A549 (cell line): Measurements from ENCODE around the gene NECAB3. TPM values are rescaled to one million over a fixed set of nuclear protein-coding genes. Genes with fewer than 3 reads are reported as not detected.

Source experiments
- ATAC-seq, 2 experiments: fragments of 200-7000 bp in 1 of 2; fragments of >200 bp in 1 of 2; cut with Nextera tagmentation in 1 of 2; cut with Tn5 transposase in 1 of 2; 3 replicates each; pipeline versions ENCODE4 v1.8.0 to v1.9.1; 2018 to 2020; ENCODE audit warnings: mild to moderate bottlenecking in 1 of 2, moderate library complexity in 1 of 2
- CTCF ChIA-PET: fragments of 300-600 bp; sonication (Branson Sonifier 250); formaldehyde crosslinking; extraction: SDS; loops from one replicate; lab custom pipeline; 2021; ENCODE audit warnings: antibody characterized with exemption, inconsistent platforms; lab: Yijun Ruan, JAX
- POLR2A ChIA-PET: fragments of 350-600 bp; formaldehyde crosslinking; extraction: SDS; loops from one replicate; lab custom pipeline; 2021; ENCODE audit warnings: antibody characterized with exemption, inconsistent platforms; lab: Yijun Ruan, JAX
- DNase-seq, 2 experiments: peaks; one replicate each; pipeline versions ENCODE4 v3.0.0 to v3.0.0-alpha.2; 2011 to 2016; ENCODE audit warnings: low read depth in 1 of 2, low spot score in 1 of 2
- FAIRE-seq: peaks from 2 replicates; lab custom pipeline; 2011; peaks lifted over from hg19 to GRCh38; lab: Jason Lieb, UNC
- H3K27ac ChIP-seq, 2 experiments: fragments of >200 bp; sonication (Bioruptor Twin); formaldehyde crosslinking; 3 replicates each; pipeline ENCODE4 v1.5.1; 2016 to 2017
- H3K4me1 ChIP-seq: fragments of >200 bp; sonication (Bioruptor Twin); formaldehyde crosslinking; 3 replicates; pipeline ENCODE4 v1.6.1; 2016
- H3K4me2 ChIP-seq: fragments of >200 bp; sonication (Bioruptor Twin); formaldehyde crosslinking; 3 replicates; pipeline ENCODE4 v1.6.1; 2016
- H3K4me3 ChIP-seq: fragments of >200 bp; sonication (Bioruptor Twin); formaldehyde crosslinking; 3 replicates; pipeline ENCODE4 v1.5.1; 2016
- H3K9me3 ChIP-seq: fragments of >200 bp; sonication (Bioruptor Twin); formaldehyde crosslinking; 3 replicates; pipeline ENCODE4 v1.6.1; 2016
- CEBPB ChIP-seq, 2 experiments: fragments of >200 bp in 1 of 2; sonication (Bioruptor Twin) in 1 of 2; formaldehyde crosslinking in 1 of 2; IDR thresholded peaks; 2 replicates each; pipeline ENCODE4 v1.6.1; 2012 to 2016
- EHMT2 ChIP-seq: fragments of 200-600 bp; sonication (generic); IDR thresholded peaks from 2 replicates; pipeline ENCODE4 v1.6.1; 2016; ENCODE audit warnings: antibody characterized with exemption, low read depth, mild to moderate bottlenecking, moderate library complexity
- EP300 ChIP-seq, 2 experiments: fragments of >200 bp; sonication (Bioruptor Twin); formaldehyde crosslinking; IDR thresholded peaks; 2 replicates in 1 of 2; 3 replicates in 1 of 2; pipeline ENCODE4 v1.6.1; 2016 to 2017
- ESRRA ChIP-seq: fragments of 150-350 bp; IDR thresholded peaks from 2 replicates; pipeline ENCODE4 v1.6.1; 2014; ENCODE audit warnings: mild to moderate bottlenecking, low read length, borderline replicate concordance
- FOSB ChIP-seq: fragments of 250-450 bp; sonication (Bioruptor Pico); IDR thresholded peaks from 2 replicates; pipeline ENCODE4 v1.5.0; 2020; ENCODE audit warnings: mild to moderate bottlenecking, moderate library complexity
- FOXS1 ChIP-seq: fragments of 250-450 bp; sonication (Bioruptor Pico); IDR thresholded peaks from 2 replicates; pipeline ENCODE4 v1.5.0; 2020; ENCODE audit warnings: mild to moderate bottlenecking, moderate library complexity
- HOXB13 ChIP-seq: fragments of 250-450 bp; sonication (Bioruptor Pico); IDR thresholded peaks from 2 replicates; pipeline ENCODE4 v1.5.0; 2020; ENCODE audit warnings: low read depth, mild to moderate bottlenecking, moderate library complexity
- KDM5A ChIP-seq: fragments of 200-600 bp; sonication (generic); IDR thresholded peaks from 2 replicates; pipeline ENCODE4 v1.6.1; 2016; ENCODE audit warnings: antibody characterized with exemption, mild to moderate bottlenecking
- MAFK ChIP-seq: fragments of 450-650 bp; IDR thresholded peaks from 2 replicates; pipeline ENCODE4 v1.6.1; 2014; ENCODE audit not compliant: partially characterized antibody
- MAZ ChIP-seq: fragments of 150-350 bp; IDR thresholded peaks from 2 replicates; pipeline ENCODE4 v1.6.1; 2014; ENCODE audit warnings: antibody characterized with exemption, low read depth, low read length, borderline replicate concordance
- NFE2L2 ChIP-seq: fragments of 150-350 bp; conservative IDR thresholded peaks from 2 replicates; pipeline ENCODE4 v1.6.1; 2014; ENCODE audit warnings: low read length
- NPAS2 ChIP-seq: fragments of 250-450 bp; sonication (Bioruptor Pico); IDR thresholded peaks from 2 replicates; pipeline ENCODE4 v1.8.0; 2022; ENCODE audit warnings: mild to moderate bottlenecking, moderate library complexity, borderline replicate concordance
- NR3C1 ChIP-seq: fragments of >200 bp; sonication (Bioruptor Twin); formaldehyde crosslinking; IDR thresholded peaks from 3 replicates; pipeline ENCODE4 v1.6.1; 2017
- RNF2 ChIP-seq: fragments of 200-600 bp; sonication (generic); IDR thresholded peaks from 2 replicates; pipeline ENCODE4 v1.6.1; 2016; ENCODE audit warnings: low read depth, mild to moderate bottlenecking, antibody characterized with exemption, moderate library complexity, borderline replicate concordance
- SMC3 ChIP-seq: fragments of >200 bp; sonication (Bioruptor Twin); formaldehyde crosslinking; IDR thresholded peaks from 3 replicates; pipeline ENCODE4 v1.6.1; 2018; ENCODE audit warnings: inconsistent platforms
- ZFP36 ChIP-seq: fragments of 450-650 bp; IDR thresholded peaks from 2 replicates; pipeline ENCODE4 v1.6.1; 2014; ENCODE audit warnings: borderline replicate concordance; ENCODE audit not compliant: partially characterized antibody
- WGBS: methylation state at CpG from one replicate; pipeline ENCODE4 v1.1.6; 2017; ENCODE audit errors: missing lambda C conversion rate; 5-methylcytosine and 5-hydroxymethylcytosine counted together
- polyA plus RNA-seq, 4 experiments: library from polyadenylated mRNA; depleted of rRNA in 3 of 4; stranded (reverse); fragments of >200 nt; fragmentation: RNase III in 1 of 4; extraction: RNeasy Plus Mini Kit Qiagen cat#74134 plus additional on column Dnase treatment in 1 of 4; gene quantifications; 2 replicates in 3 of 4; 3 replicates in 1 of 4; pipeline ENCODE4 v1.2.3, GENCODE V29; 2011 to 2017
- TF ChIP-seq, protein P1 (sequence below): fragments of 150-350 bp; IDR thresholded peaks from 2 replicates; pipeline ENCODE4 v1.6.1; 2014; ENCODE audit warnings: low read depth, mild to moderate bottlenecking, low read length
- TF ChIP-seq, protein P2 (sequence below): fragments of 250-450 bp; sonication (Bioruptor Pico); IDR thresholded peaks from 2 replicates; pipeline ENCODE4 v1.5.0; 2020; ENCODE audit warnings: low read depth, mild to moderate bottlenecking, moderate library complexity
- TF ChIP-seq, protein P3 (sequence below): fragments of >200 bp; sonication (Bioruptor Twin); formaldehyde crosslinking; IDR thresholded peaks from 3 replicates; pipeline ENCODE4 v1.5.1; 2016
- TF ChIP-seq, protein P4 (sequence below): fragments of >200 bp; sonication (Bioruptor Twin); formaldehyde crosslinking; IDR thresholded peaks from 2 replicates; pipeline ENCODE4 v1.6.1; 2016
- TF ChIP-seq, protein P5 (sequence below): IDR thresholded peaks from 2 replicates; pipeline ENCODE4 v1.6.1; 2012
- TF ChIP-seq, protein P6 (sequence below): fragments of >200 bp; sonication (Bioruptor Twin); formaldehyde crosslinking; IDR thresholded peaks from 3 replicates; pipeline ENCODE4 v1.6.1; 2016
- TF ChIP-seq, protein P7 (sequence below): IDR thresholded peaks from 2 replicates; pipeline ENCODE4 v1.6.1; 2012
- TF ChIP-seq, protein P8 (sequence below): fragments of 450-650 bp; IDR thresholded peaks from 2 replicates; pipeline ENCODE4 v1.6.1; 2014; ENCODE audit warnings: antibody characterized with exemption
- TF ChIP-seq, protein P9 (sequence below): fragments of 200-600 bp; sonication (generic); IDR thresholded peaks from 2 replicates; pipeline ENCODE4 v1.6.1; 2016; ENCODE audit warnings: antibody characterized with exemption, mild to moderate bottlenecking, moderate library complexity

Gene NECAB3
- polyA plus RNA-seq, 2 of the 4 experiments (the other 2 are of a cell fraction) = 9.3 to 19.3 TPM

DNA sequence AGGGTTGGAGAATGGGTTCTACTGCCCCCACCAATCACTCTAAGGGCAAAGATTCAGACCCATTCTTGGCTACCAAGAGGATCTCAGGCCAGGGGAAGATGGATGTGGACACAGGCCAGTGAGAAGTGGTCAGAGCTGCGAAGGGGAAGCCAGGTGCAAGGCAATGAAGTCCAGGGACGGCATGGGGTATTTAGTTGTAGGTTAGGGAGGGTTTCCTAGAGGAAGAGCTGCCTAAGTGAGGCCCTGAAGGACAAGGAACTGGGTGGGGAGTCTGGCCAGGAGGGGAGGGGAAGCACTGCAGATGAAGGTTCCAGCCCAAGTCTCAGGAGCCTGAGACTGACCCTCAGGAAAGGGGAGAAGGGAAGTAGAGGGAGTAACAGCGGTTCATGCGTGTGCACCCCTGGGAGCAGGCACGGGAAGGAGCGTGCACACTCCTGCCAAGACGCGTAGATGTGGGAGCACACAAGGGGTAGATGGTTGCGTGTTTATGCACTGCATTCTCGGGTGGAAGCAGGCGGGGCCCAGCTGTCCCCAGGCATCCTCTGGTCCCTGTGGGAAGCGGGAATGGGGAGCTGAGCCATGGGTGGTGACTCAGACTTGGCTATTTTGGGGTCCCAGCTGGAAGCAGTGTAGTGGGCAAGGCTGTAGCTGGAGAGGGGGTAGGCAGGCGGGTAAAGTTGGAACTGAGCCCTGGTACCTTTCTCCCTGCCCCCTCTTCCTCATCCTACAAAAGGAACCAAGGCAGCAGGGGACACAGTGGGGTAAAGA, 4.2 kb downstream of the NECAB3 start:
- ChIA-PET CTCF (interaction anchor here (1.4 to 1.8 kb wide), 4 partner anchors 10 to 213 kb away, joined by 3 to 7 read pairs (median 6); no protein-coding TSS in a partner anchor), POLR2A (no interaction called here)
- H3K4me2 ChIP-seq = no peak overlapping the region
- H3K4me3 ChIP-seq = no peak overlapping the region
- H3K9me3 ChIP-seq = no peaks in the 10 kb centered on the region
- TF ChIP-seq, protein P1, sequence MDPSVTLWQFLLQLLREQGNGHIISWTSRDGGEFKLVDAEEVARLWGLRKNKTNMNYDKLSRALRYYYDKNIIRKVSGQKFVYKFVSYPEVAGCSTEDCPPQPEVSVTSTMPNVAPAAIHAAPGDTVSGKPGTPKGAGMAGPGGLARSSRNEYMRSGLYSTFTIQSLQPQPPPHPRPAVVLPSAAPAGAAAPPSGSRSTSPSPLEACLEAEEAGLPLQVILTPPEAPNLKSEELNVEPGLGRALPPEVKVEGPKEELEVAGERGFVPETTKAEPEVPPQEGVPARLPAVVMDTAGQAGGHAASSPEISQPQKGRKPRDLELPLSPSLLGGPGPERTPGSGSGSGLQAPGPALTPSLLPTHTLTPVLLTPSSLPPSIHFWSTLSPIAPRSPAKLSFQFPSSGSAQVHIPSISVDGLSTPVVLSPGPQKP = no peak
- TF ChIP-seq KDM5A (no peak), FOXS1 (CRISPR knock-in tag) (no peak), NPAS2 (no peak), CEBPB (IDR thresholded peaks at IDR 0.05) (no peak), EP300 (IDR thresholded peaks at IDR 0.05) (no peak), NR3C1 (no peak), SMC3 (no peak), EHMT2 (no peak), ESRRA (no peak), ZFP36 (no peak), MAZ (no peak), NFE2L2 (no peak), RNF2 (no peak), MAFK (no peak), HOXB13 (CRISPR knock-in tag) (no peak)
- TF ChIP-seq, protein P2, sequence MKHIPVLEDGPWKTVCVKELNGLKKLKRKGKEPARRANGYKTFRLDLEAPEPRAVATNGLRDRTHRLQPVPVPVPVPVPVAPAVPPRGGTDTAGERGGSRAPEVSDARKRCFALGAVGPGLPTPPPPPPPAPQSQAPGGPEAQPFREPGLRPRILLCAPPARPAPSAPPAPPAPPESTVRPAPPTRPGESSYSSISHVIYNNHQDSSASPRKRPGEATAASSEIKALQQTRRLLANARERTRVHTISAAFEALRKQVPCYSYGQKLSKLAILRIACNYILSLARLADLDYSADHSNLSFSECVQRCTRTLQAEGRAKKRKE (CRISPR knock-in tag) = no peak
- TF ChIP-seq, protein P3, sequence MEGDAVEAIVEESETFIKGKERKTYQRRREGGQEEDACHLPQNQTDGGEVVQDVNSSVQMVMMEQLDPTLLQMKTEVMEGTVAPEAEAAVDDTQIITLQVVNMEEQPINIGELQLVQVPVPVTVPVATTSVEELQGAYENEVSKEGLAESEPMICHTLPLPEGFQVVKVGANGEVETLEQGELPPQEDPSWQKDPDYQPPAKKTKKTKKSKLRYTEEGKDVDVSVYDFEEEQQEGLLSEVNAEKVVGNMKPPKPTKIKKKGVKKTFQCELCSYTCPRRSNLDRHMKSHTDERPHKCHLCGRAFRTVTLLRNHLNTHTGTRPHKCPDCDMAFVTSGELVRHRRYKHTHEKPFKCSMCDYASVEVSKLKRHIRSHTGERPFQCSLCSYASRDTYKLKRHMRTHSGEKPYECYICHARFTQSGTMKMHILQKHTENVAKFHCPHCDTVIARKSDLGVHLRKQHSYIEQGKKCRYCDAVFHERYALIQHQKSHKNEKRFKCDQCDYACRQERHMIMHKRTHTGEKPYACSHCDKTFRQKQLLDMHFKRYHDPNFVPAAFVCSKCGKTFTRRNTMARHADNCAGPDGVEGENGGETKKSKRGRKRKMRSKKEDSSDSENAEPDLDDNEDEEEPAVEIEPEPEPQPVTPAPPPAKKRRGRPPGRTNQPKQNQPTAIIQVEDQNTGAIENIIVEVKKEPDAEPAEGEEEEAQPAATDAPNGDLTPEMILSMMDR = no peak
- TF ChIP-seq, protein P4, sequence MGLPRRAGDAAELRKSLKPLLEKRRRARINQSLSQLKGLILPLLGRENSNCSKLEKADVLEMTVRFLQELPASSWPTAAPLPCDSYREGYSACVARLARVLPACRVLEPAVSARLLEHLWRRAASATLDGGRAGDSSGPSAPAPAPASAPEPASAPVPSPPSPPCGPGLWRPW = no peak
- TF ChIP-seq, protein P5, sequence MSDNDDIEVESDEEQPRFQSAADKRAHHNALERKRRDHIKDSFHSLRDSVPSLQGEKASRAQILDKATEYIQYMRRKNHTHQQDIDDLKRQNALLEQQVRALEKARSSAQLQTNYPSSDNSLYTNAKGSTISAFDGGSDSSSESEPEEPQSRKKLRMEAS = no peak
- no peak for ATAC-seq
- 92% methylated on average over 13 of the region's 13 CpGs for WGBS
- FAIRE-seq = no peak
- no peak for DNase-seq
- no peak overlapping the region for H3K27ac ChIP-seq
- peaks cover 19% of the 10 kb centered on the region for H3K4me1 ChIP-seq

DNA sequence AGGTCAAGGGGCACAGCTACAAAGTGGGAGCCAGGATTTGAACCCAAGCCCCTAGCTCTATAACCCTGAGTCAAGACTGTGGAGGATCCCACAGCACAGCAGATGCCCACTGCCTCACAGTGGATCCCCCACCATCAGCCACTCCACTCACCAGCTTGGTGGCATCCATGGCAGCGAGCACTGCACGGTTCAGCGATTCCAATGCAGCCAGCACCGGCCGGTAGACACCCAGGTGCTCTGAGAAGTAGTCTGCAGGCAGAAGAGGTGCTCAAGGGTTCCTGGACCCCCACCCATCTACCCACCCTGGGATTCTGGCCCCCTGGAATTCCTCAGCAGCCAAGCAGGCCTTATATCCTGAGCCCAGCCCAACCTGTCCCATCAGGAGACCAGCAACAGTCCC, 5.0 kb downstream of the NECAB3 start:
- POLR2A ChIA-PET = interaction anchor here (0.6 kb wide), 1 partner anchor 413 kb away, joined by 3 read pairs; no protein-coding TSS in a partner anchor
- H3K4me1 ChIP-seq = peaks cover 20% of the 10 kb centered on the region
- ATAC-seq = no peak
- H3K27ac ChIP-seq = no peak overlapping the region
- DNase-seq = no peak
- no peak overlapping the region for H3K4me3 ChIP-seq
- 87% methylated on average over 5 of the region's 5 CpGs for WGBS
- no peak for FAIRE-seq
- no peaks in the 10 kb centered on the region for H3K9me3 ChIP-seq
- CTCF ChIA-PET = interaction anchor here (0.6 to 2.2 kb wide), 10 partner anchors 11 to 401 kb away, joined by 3 to 9 read pairs (median 4); no protein-coding TSS in a partner anchor
- no peak overlapping the region for H3K4me2 ChIP-seq
- TF ChIP-seq MAFK = no peak
- TF ChIP-seq, protein P6, sequence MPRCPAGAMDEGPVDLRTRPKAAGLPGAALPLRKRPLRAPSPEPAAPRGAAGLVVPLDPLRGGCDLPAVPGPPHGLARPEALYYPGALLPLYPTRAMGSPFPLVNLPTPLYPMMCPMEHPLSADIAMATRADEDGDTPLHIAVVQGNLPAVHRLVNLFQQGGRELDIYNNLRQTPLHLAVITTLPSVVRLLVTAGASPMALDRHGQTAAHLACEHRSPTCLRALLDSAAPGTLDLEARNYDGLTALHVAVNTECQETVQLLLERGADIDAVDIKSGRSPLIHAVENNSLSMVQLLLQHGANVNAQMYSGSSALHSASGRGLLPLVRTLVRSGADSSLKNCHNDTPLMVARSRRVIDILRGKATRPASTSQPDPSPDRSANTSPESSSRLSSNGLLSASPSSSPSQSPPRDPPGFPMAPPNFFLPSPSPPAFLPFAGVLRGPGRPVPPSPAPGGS = no peak
- no peak for TF ChIP-seq HOXB13 (CRISPR knock-in tag)
- TF ChIP-seq KDM5A = no peak
- TF ChIP-seq, protein P7, sequence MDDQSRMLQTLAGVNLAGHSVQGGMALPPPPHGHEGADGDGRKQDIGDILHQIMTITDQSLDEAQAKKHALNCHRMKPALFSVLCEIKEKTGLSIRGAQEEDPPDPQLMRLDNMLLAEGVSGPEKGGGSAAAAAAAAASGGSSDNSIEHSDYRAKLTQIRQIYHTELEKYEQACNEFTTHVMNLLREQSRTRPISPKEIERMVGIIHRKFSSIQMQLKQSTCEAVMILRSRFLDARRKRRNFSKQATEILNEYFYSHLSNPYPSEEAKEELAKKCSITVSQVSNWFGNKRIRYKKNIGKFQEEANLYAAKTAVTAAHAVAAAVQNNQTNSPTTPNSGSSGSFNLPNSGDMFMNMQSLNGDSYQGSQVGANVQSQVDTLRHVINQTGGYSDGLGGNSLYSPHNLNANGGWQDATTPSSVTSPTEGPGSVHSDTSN = no peak
- TF ChIP-seq FOSB = no peak
- TF ChIP-seq, protein P8, sequence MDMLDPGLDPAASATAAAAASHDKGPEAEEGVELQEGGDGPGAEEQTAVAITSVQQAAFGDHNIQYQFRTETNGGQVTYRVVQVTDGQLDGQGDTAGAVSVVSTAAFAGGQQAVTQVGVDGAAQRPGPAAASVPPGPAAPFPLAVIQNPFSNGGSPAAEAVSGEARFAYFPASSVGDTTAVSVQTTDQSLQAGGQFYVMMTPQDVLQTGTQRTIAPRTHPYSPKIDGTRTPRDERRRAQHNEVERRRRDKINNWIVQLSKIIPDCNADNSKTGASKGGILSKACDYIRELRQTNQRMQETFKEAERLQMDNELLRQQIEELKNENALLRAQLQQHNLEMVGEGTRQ = no peak
- TF ChIP-seq, protein P9, sequence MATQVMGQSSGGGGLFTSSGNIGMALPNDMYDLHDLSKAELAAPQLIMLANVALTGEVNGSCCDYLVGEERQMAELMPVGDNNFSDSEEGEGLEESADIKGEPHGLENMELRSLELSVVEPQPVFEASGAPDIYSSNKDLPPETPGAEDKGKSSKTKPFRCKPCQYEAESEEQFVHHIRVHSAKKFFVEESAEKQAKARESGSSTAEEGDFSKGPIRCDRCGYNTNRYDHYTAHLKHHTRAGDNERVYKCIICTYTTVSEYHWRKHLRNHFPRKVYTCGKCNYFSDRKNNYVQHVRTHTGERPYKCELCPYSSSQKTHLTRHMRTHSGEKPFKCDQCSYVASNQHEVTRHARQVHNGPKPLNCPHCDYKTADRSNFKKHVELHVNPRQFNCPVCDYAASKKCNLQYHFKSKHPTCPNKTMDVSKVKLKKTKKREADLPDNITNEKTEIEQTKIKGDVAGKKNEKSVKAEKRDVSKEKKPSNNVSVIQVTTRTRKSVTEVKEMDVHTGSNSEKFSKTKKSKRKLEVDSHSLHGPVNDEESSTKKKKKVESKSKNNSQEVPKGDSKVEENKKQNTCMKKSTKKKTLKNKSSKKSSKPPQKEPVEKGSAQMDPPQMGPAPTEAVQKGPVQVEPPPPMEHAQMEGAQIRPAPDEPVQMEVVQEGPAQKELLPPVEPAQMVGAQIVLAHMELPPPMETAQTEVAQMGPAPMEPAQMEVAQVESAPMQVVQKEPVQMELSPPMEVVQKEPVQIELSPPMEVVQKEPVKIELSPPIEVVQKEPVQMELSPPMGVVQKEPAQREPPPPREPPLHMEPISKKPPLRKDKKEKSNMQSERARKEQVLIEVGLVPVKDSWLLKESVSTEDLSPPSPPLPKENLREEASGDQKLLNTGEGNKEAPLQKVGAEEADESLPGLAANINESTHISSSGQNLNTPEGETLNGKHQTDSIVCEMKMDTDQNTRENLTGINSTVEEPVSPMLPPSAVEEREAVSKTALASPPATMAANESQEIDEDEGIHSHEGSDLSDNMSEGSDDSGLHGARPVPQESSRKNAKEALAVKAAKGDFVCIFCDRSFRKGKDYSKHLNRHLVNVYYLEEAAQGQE = no peak
